Activated naive CD4-positive, alpha-beta T cell treated with anti-CD3 and anti-CD28 coated beads for 36 hours (primary cell): Measurements from ENCODE around the gene EGLN1. TPM values are rescaled to one million over a fixed set of nuclear protein-coding genes. Genes with fewer than 3 reads are reported as not detected.
"Not testable (repeated sequence)": the region's sequence is repeated elsewhere in the genome, so short reads cannot be mapped to it uniquely, and the experiment has no call there.

Experiments used
- CTCF ChIA-PET: fragments of 350-600 bp; sonication (Branson Sonifier 250); formaldehyde crosslinking; loops from one replicate; lab custom pipeline; 2021; ENCODE audit warnings: antibody characterized with exemption; lab: Charles Lee
- DNase-seq: peaks from one replicate; pipeline ENCODE4 v3.0.0-alpha.2; 2020
- H3K27ac Mint-ChIP-seq: one replicate; pipeline ENCODE4 v1.8.0; 2021; ENCODE audit warnings: mild to moderate bottlenecking, mixed read lengths
- H3K27me3 Mint-ChIP-seq: one replicate; pipeline ENCODE4 v1.8.0; 2021; ENCODE audit warnings: low read depth, mixed read lengths
- H3K36me3 Mint-ChIP-seq: one replicate; pipeline ENCODE4 v1.8.0; 2021; ENCODE audit warnings: low read depth, mixed read lengths
- H3K4me1 Mint-ChIP-seq: one replicate; pipeline ENCODE4 v1.8.0; 2021; ENCODE audit warnings: low read depth, mixed read lengths
- H3K4me3 Mint-ChIP-seq: one replicate; pipeline ENCODE4 v1.8.0; 2021; ENCODE audit warnings: mild to moderate bottlenecking, moderate library complexity, mixed read lengths
- H3K9me3 Mint-ChIP-seq: one replicate; pipeline ENCODE4 v1.8.0; 2021; ENCODE audit warnings: mixed read lengths
- intact Hi-C: fragments of 100-400 bp; cut with micrococcal nuclease; formaldehyde crosslinking; loops from one replicate; pipeline ENCODE4 v1.15.1; 2023
- total RNA-seq, 2 experiments: library from RNA; stranded (reverse); gene quantifications; one replicate each; pipeline ENCODE4 v1.2.3, GENCODE V29; 2021

The EGLN1 gene
- total RNA-seq, 2 experiments from 2014 or later = 9.6 to 9.8 TPM

GRCh38 chr1:231351816-231352215 is 70.3 kb downstream of the EGLN1 start:
- Mint-ChIP-seq H3K27ac (no peak overlapping the region), H3K4me1 (no peaks in the 10 kb centered on the region), H3K9me3 (no peaks in the 10 kb centered on the region), H3K36me3 (peaks cover 18% of the 10 kb centered on the region), H3K27me3 (no peaks in the 10 kb centered on the region), H3K4me3 (no peak overlapping the region)
- CTCF ChIA-PET = no interaction called here
- intact Hi-C loops = no loop called here
- DNase-seq = no peak

GRCh38 chr1:231348856-231349255 is 73.2 kb downstream of the EGLN1 start:
- H3K4me3 Mint-ChIP-seq, H3K9me3 Mint-ChIP-seq, H3K27me3 Mint-ChIP-seq, intact Hi-C loops, DNase-seq, H3K4me1 Mint-ChIP-seq, H3K27ac Mint-ChIP-seq: not testable (repeated sequence)
- peaks cover 20% of the 10 kb centered on the region for H3K36me3 Mint-ChIP-seq
- CTCF ChIA-PET = interaction anchor here (1.6 kb wide), 1 partner anchor 8 kb away, joined by 4 read pairs; no protein-coding TSS in a partner anchor

- Mint-ChIP-seq H3K4me3 (no peak overlapping the region), H3K9me3 (no peaks in the 10 kb centered on the region), H3K4me1 (no peaks in the 10 kb centered on the region), H3K27me3 (no peaks in the 10 kb centered on the region), H3K27ac (no peak overlapping the region), H3K36me3 (peaks cover 20% of the 10 kb centered on the region)
- intact Hi-C loops = no loop called here
- CTCF ChIA-PET = interaction anchor here (0.6 to 1.6 kb wide), 2 partner anchors 9 to 251 kb away, joined by 4 read pairs; no protein-coding TSS in a partner anchor
- DNase-seq = no peak
These were observed 73.6 kb downstream of the EGLN1 start for GRCh38 chr1:231348442-231348841.

GRCh38 chr1:231347961-231348360 is 74.1 kb downstream of the EGLN1 start:
- Mint-ChIP-seq H3K27me3 (no peaks in the 10 kb centered on the region), H3K27ac (no peak overlapping the region), H3K4me1 (no peaks in the 10 kb centered on the region), H3K4me3 (no peak overlapping the region), H3K36me3 (peaks cover 20% of the 10 kb centered on the region), H3K9me3 (no peaks in the 10 kb centered on the region)
- CTCF ChIA-PET = interaction anchor here (0.6 to 1.6 kb wide), 2 partner anchors 9 to 251 kb away, joined by 4 read pairs; no protein-coding TSS in a partner anchor
- intact Hi-C loops = no loop called here
- DNase-seq = no peak

GRCh38 chr1:231340328-231341013 is 81.6 kb downstream of the EGLN1 start:
- Mint-ChIP-seq H3K27me3 (no peaks in the 10 kb centered on the region), H3K9me3 (peaks cover 1% of the 10 kb centered on the region), H3K36me3 (peaks cover 26% of the 10 kb centered on the region), H3K4me1 (peaks cover 36% of the 10 kb centered on the region), H3K27ac (no peak overlapping the region), H3K4me3 (no peak overlapping the region)
- no peak for DNase-seq
- CTCF ChIA-PET = no interaction called here
- intact Hi-C loops = no loop called here

GRCh38 chr1:231338270-231339128 is 83.6 kb downstream of the EGLN1 start, which contains the start of gene SPRTN:
TSS of gene SPRTN (plus strand) at chr1:231338293. CDS start at chr1:231338384, 91 bp downstream.
- no peaks in the 10 kb centered on the region for H3K27me3 Mint-ChIP-seq
- H3K4me3 Mint-ChIP-seq = peak within 1 kb of the TSS; percentile 100
- H3K4me1 Mint-ChIP-seq = peaks cover 49% of the 10 kb centered on the region

GRCh38 chr1:231337472-231338269 is 84.4 kb downstream of the EGLN1 start, which contains the start of gene EXOC8:
TSS of gene EXOC8 (minus strand) at chr1:231337852. CDS start at chr1:231337745, 107 bp downstream.
- Mint-ChIP-seq H3K27me3 (no peaks in the 10 kb centered on the region), H3K36me3 (peaks cover 37% of the 10 kb centered on the region), H3K27ac (peak within 1 kb of the TSS; percentile 97), H3K9me3 (peaks cover 3% of the 10 kb centered on the region), H3K4me3 (peak within 1 kb of the TSS; percentile 100), H3K4me1 (peaks cover 53% of the 10 kb centered on the region)
- intact Hi-C loops = loop anchor here (1.0 to 5.0 kb wide), 9 partner anchors 65 to 1465 kb away; partner anchors contain the start of genes ARV1, EGLN1, GNPAT and TSNAX
- DNase-seq = peak; percentile 97
- CTCF ChIA-PET = interaction anchor here (0.6 to 4.4 kb wide), 9 partner anchors 17 to 268 kb away, joined by 3 to 24 read pairs (median 3); no protein-coding TSS in a partner anchor

More at GRCh38 chr1:231338270-231339128, 83.6 kb downstream of the EGLN1 start, which contains the start of gene SPRTN:
- Mint-ChIP-seq H3K27ac (peak within 1 kb of the TSS; percentile 97), H3K36me3 (peaks cover 33% of the 10 kb centered on the region), H3K9me3 (peaks cover 3% of the 10 kb centered on the region)
- intact Hi-C loops = loop anchor here (1.0 to 5.0 kb wide), 8 partner anchors 66 to 1464 kb away; partner anchors contain the start of genes ARV1, GNPAT, TSNAX and TTC13
- CTCF ChIA-PET = interaction anchor here (0.6 to 4.4 kb wide), 9 partner anchors 17 to 267 kb away, joined by 3 to 24 read pairs (median 3); no protein-coding TSS in a partner anchor
- no peak for DNase-seq

- Mint-ChIP-seq H3K36me3 (peaks cover 39% of the 10 kb centered on the region), H3K4me1 (peaks cover 55% of the 10 kb centered on the region), H3K9me3 (peaks cover 6% of the 10 kb centered on the region), H3K27me3 (no peaks in the 10 kb centered on the region), H3K4me3 (peak overlapping the region; percentile 100), H3K27ac (peak overlapping the region; percentile 97)
- intact Hi-C loops = loop anchor here (1.0 to 5.0 kb wide), 4 partner anchors 65 to 1465 kb away; partner anchors contain the start of gene EGLN1
- CTCF ChIA-PET = interaction anchor here (1.1 to 4.4 kb wide), 3 partner anchors 16 to 250 kb away, joined by 4 to 24 read pairs (median 4); no protein-coding TSS in a partner anchor
- DNase-seq = no peak
These were observed 85.0 kb downstream of the EGLN1 start for GRCh38 chr1:231337043-231337471.

- CTCF ChIA-PET = interaction anchor here (0.6 to 4.4 kb wide), 8 partner anchors 9 to 266 kb away, joined by 3 to 24 read pairs (median 3); no protein-coding TSS in a partner anchor
- no peak for DNase-seq
- Mint-ChIP-seq H3K27ac (no peak overlapping the region), H3K4me1 (peaks cover 57% of the 10 kb centered on the region), H3K9me3 (peaks cover 9% of the 10 kb centered on the region), H3K4me3 (peak overlapping the region; percentile 100), H3K27me3 (no peaks in the 10 kb centered on the region), H3K36me3 (peaks cover 42% of the 10 kb centered on the region)
- intact Hi-C loops = loop anchor here (5.0 kb wide), 3 partner anchors 64 to 1466 kb away; no protein-coding TSS in a partner anchor
These were observed 86.2 kb downstream of the EGLN1 start for GRCh38 chr1:231335663-231336602.

- intact Hi-C loops = loop anchor here (5.0 kb wide), 3 partner anchors 63 to 1467 kb away; no protein-coding TSS in a partner anchor
- Mint-ChIP-seq H3K4me1 (peaks cover 52% of the 10 kb centered on the region), H3K36me3 (peaks cover 39% of the 10 kb centered on the region), H3K27me3 (no peaks in the 10 kb centered on the region), H3K9me3 (peaks cover 9% of the 10 kb centered on the region), H3K27ac (no peak overlapping the region), H3K4me3 (no peak overlapping the region)
- no peak for DNase-seq
- CTCF ChIA-PET = interaction anchor here (0.6 to 4.4 kb wide), 6 partner anchors 10 to 195 kb away, joined by 3 to 24 read pairs (median 4); no protein-coding TSS in a partner anchor
These were observed 87.1 kb downstream of the EGLN1 start for GRCh38 chr1:231334952-231335351.
